GM12891 (cell line): ENCODE data around the gene TH.

Source experiments
- DNase-seq: peaks from one replicate; pipeline ENCODE4 v3.0.0; 2011; ENCODE audit warnings: low spot score; ENCODE audit not compliant: insufficient read length
- FAIRE-seq: peaks from 2 replicates; lab custom pipeline; 2011; peaks lifted over from hg19 to GRCh38; lab: Jason Lieb, UNC
- PAX5 ChIP-seq: IDR thresholded peaks from 2 replicates; pipeline ENCODE4 v1.6.1; 2011; ENCODE audit warnings: low read length, moderate library complexity, mild to moderate bottlenecking; ENCODE audit not compliant: insufficient read depth, severe bottlenecking
- POLR2A ChIP-seq: IDR thresholded peaks from 2 replicates; pipeline ENCODE4 v1.6.1; 2011; ENCODE audit warnings: low read depth, low read length, control low read depth
- POLR2AphosphoS5 ChIP-seq: IDR thresholded peaks from 2 replicates; pipeline ENCODE4 v1.6.1; 2011; ENCODE audit warnings: low read depth, low read length, control low read depth
- POU2F2 ChIP-seq: IDR thresholded peaks from 2 replicates; pipeline ENCODE4 v1.6.1; 2011; ENCODE audit warnings: low read depth, mild to moderate bottlenecking, control low read depth, low read length, moderate library complexity
- SPI1 ChIP-seq: IDR thresholded peaks from 2 replicates; pipeline ENCODE4 v1.6.1; 2011; ENCODE audit warnings: low read depth, low read length, control low read depth
- TAF1 ChIP-seq: IDR thresholded peaks from 2 replicates; pipeline ENCODE4 v1.6.1; 2011; ENCODE audit warnings: low read depth, low read length, control low read depth

TH gene

DNA sequence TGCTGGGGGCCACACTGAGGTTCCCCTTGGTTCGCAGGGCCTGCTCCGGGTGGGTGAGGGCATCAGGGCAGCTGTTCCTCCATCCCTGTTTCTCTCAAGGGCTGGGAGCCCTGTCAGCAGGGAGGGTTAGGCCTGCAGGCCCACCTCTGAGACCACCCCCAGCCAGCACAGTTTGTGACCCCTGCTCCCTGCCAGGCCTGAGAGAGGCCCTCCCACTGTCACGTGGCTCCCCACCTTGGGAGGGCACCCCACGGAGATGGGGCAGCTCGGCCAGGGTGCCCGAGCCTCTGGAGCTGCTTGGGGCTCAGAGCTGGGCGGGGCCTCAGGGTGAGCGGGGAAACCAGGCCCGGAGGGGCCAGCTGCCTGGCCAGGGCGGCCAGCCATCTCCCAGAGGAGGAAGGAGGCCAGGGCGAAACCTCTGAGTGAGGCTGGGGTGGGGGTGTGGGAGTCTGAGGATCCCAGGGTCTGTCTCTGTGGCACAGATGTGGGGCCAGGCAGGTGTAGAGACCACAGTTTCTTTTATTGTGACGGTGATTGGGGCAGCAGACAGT lies 8.1 kb downstream of the TH start:
- no peak for DNase-seq
- no peak for FAIRE-seq
- TF ChIP-seq SPI1 (no peak), POLR2A (no peak), POLR2AphosphoS5 (no peak), TAF1 (no peak), PAX5 (no peak), POU2F2 (no peak)

DNA sequence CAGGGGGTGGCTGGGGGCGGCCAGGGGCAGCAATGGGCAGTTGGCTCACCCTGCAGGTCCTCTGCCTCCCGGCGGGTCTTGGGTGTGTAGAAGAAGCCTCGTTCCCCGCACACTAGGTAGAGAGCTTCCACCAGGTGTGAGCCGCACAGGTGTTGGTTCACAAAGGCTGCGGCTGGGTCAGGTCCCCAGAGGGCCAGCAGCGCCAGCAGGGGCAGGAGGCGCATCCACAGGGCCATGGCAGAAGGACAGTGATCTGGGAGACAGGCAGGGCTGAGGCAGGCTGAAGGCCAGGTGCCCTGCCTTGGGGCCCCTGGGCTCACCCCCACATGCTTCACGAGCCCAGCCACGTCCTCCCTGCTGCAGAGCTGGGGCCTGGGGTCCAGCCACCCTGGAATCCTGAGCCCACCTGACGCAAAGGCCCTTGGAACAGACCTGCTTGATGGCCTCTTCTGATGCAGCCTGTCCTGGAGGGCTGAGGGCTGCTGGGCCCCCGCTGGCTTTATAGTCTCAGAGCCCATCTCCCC lies 10.8 kb downstream of the TH start, which contains the start of gene INS:
Gene INS (minus strand): TSS at position 474 of the 524 bp plus-strand sequence. CDS start 238 bp downstream, at position 236.
- FAIRE-seq (no peak), DNase-seq (no peak)
- TF ChIP-seq POLR2A, result no peak
- no peak for TF ChIP-seq SPI1
- no peak for TF ChIP-seq POU2F2
- TF ChIP-seq POLR2AphosphoS5, result no peak
- TF ChIP-seq PAX5, result no peak
- no peak for TF ChIP-seq TAF1

DNA sequence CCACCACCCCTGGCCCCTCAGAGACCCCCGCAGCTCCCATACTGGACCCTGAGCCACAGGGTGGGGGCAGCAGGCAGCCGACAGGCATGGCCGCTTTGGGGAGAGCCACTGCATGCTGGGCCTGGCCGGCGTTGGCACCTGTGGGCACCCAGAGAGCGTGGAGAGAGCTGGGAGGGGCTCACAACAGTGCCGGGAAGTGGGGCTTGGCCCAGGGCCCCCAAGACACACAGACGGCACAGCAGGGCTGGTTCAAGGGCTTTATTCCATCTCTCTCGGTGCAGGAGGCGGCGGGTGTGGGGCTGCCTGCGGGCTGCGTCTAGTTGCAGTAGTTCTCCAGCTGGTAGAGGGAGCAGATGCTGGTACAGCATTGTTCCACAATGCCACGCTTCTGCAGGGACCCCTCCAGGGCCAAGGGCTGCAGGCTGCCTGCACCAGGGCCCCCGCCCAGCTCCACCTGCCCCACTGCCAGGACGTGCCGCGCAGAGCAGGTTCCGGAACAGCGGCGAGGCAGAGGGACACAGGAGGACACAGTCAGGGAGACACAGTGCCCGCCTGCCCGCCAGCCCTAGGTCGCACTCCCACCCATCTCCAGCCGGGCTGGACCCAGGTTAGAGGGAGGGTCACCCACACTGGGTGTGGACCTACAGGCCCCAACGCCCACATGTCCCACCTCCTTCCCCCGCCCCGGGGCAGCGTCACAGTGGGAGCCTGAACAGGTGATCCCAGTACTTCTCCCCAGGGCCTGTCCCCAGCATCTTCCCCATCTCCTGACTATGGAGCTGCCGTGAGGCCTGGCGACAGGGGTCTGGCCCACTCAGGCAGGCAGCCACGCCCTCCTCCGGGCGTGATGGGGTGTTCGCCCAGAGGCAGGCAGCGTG lies 11.8 kb downstream of the TH start:
- FAIRE-seq (no peak), DNase-seq (no peak)

DNA sequence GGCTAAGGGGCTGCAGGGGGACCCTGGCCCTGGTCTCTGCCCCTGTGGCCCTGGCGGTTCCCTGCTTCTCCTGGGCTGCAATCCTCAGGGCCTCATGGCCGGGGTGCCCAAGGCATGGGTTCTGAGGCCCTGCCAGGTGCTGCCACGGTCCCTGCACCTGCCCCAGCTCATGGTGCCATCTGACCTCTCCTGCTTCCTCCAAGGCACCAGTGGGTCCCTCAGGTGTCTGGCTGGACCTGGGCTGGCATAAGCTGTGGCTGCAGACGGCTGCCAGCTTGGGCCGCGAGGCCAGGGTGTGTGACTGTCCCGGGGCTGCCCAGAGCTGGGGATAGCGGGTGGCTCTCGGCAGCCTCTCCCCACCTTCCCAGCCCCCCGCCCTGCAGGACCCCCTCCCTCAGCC lies 12.6 kb downstream of the TH start:
- TF ChIP-seq PAX5, result no peak
- no peak for TF ChIP-seq POLR2AphosphoS5
- no peak for TF ChIP-seq POLR2A
- no peak for TF ChIP-seq TAF1
- no peak for TF ChIP-seq POU2F2
- no peak for TF ChIP-seq SPI1
- DNase-seq, result no peak
- no peak for FAIRE-seq

More for the DNA sequence above, 11.8 kb downstream of the TH start:
- TF ChIP-seq POLR2A (no peak), POLR2AphosphoS5 (no peak), POU2F2 (no peak), TAF1 (no peak), PAX5 (no peak), SPI1 (no peak)

DNA sequence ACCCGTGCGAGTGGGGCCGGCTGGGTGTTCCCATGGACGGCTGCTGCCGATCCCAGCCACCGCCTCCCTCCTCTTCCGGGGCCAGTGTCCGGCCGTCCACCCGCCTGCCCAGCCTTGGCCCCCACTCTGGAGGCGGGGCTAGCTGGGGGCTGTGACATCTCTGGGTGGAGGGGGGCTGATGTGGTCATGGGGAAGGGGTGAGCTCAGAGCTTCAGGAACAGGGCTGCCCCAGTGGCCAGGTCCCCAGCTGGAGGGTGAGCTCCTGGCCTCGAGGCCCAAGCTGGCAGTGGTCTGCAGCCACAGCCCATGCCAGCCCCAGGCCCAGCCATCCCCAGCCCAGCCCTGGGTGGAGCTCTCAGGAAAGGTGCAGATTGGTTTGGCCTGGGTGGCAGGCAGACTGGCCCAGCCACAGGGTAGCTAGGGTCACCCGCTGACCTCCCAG lies 13.3 kb downstream of the TH start:
- FAIRE-seq (no peak), DNase-seq (no peak)
- TF ChIP-seq POU2F2 (no peak), PAX5 (no peak), POLR2AphosphoS5 (no peak), SPI1 (no peak), POLR2A (no peak), TAF1 (no peak)

DNA sequence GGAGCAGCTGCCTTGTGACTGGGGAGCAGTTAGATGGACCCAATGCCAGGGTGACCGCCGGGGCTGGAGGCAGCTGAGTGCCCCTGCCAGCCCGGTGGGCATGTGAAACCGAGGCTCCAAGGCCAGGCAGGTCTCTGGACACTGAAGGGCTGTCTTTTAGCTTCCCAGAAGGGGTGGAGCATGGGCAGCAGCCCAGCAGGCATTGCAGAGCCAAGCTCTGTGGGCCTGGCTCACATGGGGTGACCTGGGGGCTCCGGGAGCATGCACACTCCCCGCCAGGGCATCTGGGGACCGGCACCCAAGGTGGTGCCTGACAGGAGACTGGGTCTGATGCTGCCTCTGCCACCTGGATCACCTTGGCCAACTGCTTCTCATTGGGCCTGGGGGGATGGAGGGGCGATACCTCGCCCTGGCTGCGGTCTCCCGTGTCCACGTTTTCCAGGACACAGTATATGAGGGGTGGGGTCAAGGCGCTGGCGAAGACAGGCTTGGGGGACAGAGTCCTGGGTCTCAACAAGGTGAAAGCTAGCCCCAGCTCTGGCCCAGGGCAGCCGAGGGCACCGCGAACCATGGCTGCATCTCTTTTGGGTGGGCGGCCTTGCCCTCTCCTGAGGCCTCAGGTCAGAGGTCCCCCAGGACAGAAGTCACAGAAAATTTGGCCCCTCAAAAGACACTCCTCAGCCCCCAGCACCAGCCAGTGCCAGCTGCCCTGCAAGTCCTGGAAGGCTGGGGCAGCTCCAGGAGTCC lies 14.1 kb downstream of the TH start:
- DNase-seq (no peak), FAIRE-seq (no peak)
- TF ChIP-seq POU2F2, result no peak
- TF ChIP-seq PAX5, result no peak
- TF ChIP-seq POLR2AphosphoS5, result no peak
- no peak for TF ChIP-seq TAF1
- TF ChIP-seq POLR2A, result no peak
- TF ChIP-seq SPI1, result no peak

DNA sequence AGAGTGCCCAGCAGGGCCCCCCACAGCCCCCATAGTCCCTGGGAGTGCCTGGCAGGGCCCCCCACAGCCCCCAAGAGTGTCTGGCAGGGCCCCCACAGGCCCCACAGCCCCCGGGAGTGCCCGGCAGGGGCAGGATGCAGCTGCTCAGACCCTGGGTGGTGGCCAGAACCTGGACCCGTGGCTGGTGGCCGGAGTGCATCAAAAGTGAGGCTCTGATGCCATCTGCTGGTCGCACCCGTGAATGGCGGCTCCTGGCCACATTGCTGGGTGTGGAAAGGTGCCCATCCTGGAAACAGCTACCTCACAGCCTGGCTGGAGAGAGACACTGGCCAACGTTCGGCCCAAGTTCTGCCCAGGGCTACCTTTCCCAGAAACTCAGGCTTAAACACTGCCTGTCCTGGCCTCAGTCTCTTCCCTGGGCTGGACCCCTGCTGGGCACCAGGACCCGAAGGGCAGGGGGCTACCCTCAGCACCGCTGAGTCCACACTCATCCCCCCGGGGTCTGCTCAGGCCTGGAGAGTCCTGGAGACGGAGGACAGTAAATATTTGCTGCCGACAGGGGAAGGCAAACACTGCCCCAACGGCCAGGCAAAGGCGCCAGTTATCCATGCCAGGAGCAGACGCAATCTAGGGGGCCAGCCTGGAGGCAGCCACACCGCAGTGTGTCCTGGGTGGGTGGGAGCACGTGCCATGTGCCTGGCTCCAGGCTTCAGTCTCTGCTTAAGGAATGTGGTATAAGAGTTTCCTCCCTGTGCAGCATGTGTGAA lies 15.0 kb downstream of the TH start:
- TF ChIP-seq SPI1 (no peak), TAF1 (no peak), POLR2A (no peak), PAX5 (no peak), POLR2AphosphoS5 (no peak), POU2F2 (no peak)
- DNase-seq (peak; percentile 85), FAIRE-seq (peak; percentile 95)

DNA sequence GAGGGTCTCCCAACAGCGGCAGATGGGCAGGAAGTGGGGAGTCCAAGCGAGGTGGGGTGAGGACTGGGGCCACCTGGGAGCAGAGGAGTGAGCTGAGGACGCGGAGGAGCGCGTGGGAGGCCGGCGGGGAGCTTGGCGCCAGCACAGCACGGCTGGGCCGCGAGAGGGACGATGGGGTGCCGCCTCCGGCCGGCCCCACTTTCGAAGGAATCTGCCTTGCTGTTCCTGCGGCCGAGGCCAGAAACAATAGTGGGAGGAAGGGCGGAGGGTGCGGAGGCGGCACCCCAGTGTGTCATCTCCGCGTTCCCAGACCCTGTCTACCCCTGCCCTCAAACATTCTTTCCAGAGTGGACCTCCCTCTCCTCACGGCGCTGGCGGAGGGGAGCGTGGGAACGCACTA lies 16.1 kb downstream of the TH start:
- no peak for FAIRE-seq
- TF ChIP-seq SPI1 (no peak), POLR2AphosphoS5 (no peak), POU2F2 (no peak), POLR2A (no peak), PAX5 (no peak), TAF1 (no peak)
- no peak for DNase-seq

DNA sequence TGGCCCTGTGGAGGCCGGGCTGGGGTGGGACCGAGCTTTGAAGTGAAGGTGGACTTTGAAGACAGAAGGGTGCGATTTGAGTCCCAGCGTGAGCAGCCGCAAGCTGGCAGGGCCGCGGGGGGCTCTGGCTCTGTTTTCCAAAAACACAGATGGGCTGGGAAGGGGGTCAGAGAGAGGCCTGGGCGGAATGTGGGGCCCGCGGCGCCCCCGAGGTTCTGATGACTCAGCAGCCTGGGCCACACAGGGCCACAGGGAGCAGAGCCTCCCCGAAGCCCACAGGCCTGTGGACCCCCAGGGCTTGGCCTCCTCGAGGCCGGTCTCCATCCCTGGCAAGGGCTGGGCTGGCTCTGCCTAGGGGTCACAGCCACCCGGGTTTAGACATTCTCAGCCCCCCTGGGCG lies 16.7 kb downstream of the TH start:
- no peak for TF ChIP-seq TAF1
- no peak for TF ChIP-seq POU2F2
- TF ChIP-seq POLR2AphosphoS5, result no peak
- no peak for TF ChIP-seq POLR2A
- no peak for TF ChIP-seq SPI1
- no peak for TF ChIP-seq PAX5
- FAIRE-seq, result no peak
- DNase-seq, result no peak
